NCI-H2107 (cell line): ENCODE data around the gene RHOV.
A peak's percentile ranks its signal among the peaks of the same experiment; 100 is the strongest.

Experiments used
- DNase-seq: peaks from one replicate; lab custom pipeline; 2025; lab: John Stamatoyannopoulos, UW

The RHOV gene

GRCh38 chr15:40904552-40905201 lies 30.6 kb upstream of the RHOV start:
- DNase-seq = no peak

- no peak for DNase-seq
Measured at GRCh38 chr15:40902605-40903561, 28.8 kb upstream of the RHOV start.

- DNase-seq = no peak
Measured at GRCh38 chr15:40901053-40901443, 27.0 kb upstream of the RHOV start.

- DNase-seq = no peak
Measured at GRCh38 chr15:40900256-40901052, 26.4 kb upstream of the RHOV start.

- no peak for DNase-seq
Measured at GRCh38 chr15:40899536-40900207, 25.6 kb upstream of the RHOV start.

GRCh38 chr15:40894681-40895448 lies 20.8 kb upstream of the RHOV start:
- DNase-seq = no peak

- DNase-seq = peak; percentile 93
Measured at GRCh38 chr15:40893733-40894680, 20.0 kb upstream of the RHOV start, which contains the start of gene VPS18. TSS of gene VPS18 (plus strand) at chr15:40894450. CDS start at chr15:40894769, 319 bp downstream.

- DNase-seq = no peak
Measured at GRCh38 chr15:40893019-40893670, 19.1 kb upstream of the RHOV start.

GRCh38 chr15:40892447-40893012 lies 18.5 kb upstream of the RHOV start:
- DNase-seq = no peak

- peak; percentile 30 for DNase-seq
Measured at GRCh38 chr15:40891810-40892446, 17.9 kb upstream of the RHOV start.

- DNase-seq = no peak
Measured at GRCh38 chr15:40891138-40891537, 17.1 kb upstream of the RHOV start.

- DNase-seq = no peak
Measured at GRCh38 chr15:40889112-40889511, 15.1 kb upstream of the RHOV start.

- DNase-seq = no peak
Measured at GRCh38 chr15:40886586-40886985, 12.6 kb upstream of the RHOV start.

GRCh38 chr15:40881351-40881750 lies 7.3 kb upstream of the RHOV start:
- no peak for DNase-seq

- DNase-seq = no peak
Measured at GRCh38 chr15:40879609-40880008, 5.6 kb upstream of the RHOV start.

GRCh38 chr15:40878785-40879184 lies 4.8 kb upstream of the RHOV start:
- DNase-seq = no peak

- DNase-seq = no peak
Measured at GRCh38 chr15:40877694-40878093, 3.7 kb upstream of the RHOV start.

GRCh38 chr15:40875991-40876730 lies 2.1 kb upstream of the RHOV start:
- DNase-seq = no peak
